Gastroesophageal sphincter (tissue), 3 donors: ENCODE data around the gene ATP11A.

Experiments
- EP300 ChIP-seq: sonication (generic); formaldehyde crosslinking; IDR thresholded peaks from one replicate; pipeline ENCODE4 v1.6.1; 2017; ENCODE audit warnings: antibody characterized with exemption, mild to moderate bottlenecking
- POLR2A ChIP-seq, 2 donors: fragments of 450-650 bp; IDR thresholded peaks; one replicate each; pipeline ENCODE4 v1.6.1; 2017; ENCODE audit warnings: antibody characterized with exemption in 2 of 2, mild to moderate bottlenecking in 2 of 2, moderate library complexity in 1 of 2
- POLR2AphosphoS5 ChIP-seq: sonication (generic); formaldehyde crosslinking; IDR thresholded peaks from one replicate; pipeline ENCODE4 v1.6.1; 2017; ENCODE audit warnings: antibody characterized with exemption
- TF ChIP-seq, protein P1 (sequence below), 4 experiments: fragments of 200-600 bp in 2 of 4; fragments of 450-650 bp in 2 of 4; sonication (generic) in 1 of 4; IDR thresholded peaks; one replicate each; pipeline ENCODE4 v1.5.1; 2017 to 2019; ENCODE audit warnings: antibody characterized with exemption in 4 of 4, mild to moderate bottlenecking in 2 of 4, moderate library complexity in 2 of 4

DNA sequence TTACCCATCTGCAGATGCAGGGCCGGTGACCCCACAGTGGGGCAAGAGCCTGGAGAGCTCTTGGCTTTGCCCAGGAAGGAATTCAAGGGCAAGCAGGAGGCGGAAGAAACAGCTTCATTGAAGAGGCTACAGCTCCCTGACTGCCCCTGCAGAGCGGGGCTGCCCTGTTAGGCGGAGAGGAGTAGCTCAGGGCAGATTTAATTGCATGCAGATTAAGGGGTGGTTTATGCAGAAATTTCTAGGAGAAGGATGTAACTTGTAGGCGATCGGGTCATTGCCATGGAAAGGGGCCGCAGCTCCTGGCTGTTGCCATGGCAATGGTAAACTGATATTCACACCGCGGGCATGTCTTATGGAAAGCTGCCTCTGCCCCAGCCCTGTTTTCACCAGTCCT, 94.1 kb downstream of the ATP11A start:
- TF ChIP-seq EP300 (no peak), POLR2AphosphoS5 (no peak), POLR2A (IDR thresholded peaks at IDR 0.05) (no peak)
- TF ChIP-seq, protein P1, sequence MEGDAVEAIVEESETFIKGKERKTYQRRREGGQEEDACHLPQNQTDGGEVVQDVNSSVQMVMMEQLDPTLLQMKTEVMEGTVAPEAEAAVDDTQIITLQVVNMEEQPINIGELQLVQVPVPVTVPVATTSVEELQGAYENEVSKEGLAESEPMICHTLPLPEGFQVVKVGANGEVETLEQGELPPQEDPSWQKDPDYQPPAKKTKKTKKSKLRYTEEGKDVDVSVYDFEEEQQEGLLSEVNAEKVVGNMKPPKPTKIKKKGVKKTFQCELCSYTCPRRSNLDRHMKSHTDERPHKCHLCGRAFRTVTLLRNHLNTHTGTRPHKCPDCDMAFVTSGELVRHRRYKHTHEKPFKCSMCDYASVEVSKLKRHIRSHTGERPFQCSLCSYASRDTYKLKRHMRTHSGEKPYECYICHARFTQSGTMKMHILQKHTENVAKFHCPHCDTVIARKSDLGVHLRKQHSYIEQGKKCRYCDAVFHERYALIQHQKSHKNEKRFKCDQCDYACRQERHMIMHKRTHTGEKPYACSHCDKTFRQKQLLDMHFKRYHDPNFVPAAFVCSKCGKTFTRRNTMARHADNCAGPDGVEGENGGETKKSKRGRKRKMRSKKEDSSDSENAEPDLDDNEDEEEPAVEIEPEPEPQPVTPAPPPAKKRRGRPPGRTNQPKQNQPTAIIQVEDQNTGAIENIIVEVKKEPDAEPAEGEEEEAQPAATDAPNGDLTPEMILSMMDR (IDR thresholded peaks at IDR 0.05): no peak
